ENCODE data around the gene ZNF329. TPM values are rescaled to one million over a fixed set of nuclear protein-coding genes. Genes with fewer than 3 reads are reported as not detected.

ZNF329 gene
- total and polyA plus RNA-seq, 11 donors, result 2.4 to 10.9 (median 9.0) TPM

DNA sequence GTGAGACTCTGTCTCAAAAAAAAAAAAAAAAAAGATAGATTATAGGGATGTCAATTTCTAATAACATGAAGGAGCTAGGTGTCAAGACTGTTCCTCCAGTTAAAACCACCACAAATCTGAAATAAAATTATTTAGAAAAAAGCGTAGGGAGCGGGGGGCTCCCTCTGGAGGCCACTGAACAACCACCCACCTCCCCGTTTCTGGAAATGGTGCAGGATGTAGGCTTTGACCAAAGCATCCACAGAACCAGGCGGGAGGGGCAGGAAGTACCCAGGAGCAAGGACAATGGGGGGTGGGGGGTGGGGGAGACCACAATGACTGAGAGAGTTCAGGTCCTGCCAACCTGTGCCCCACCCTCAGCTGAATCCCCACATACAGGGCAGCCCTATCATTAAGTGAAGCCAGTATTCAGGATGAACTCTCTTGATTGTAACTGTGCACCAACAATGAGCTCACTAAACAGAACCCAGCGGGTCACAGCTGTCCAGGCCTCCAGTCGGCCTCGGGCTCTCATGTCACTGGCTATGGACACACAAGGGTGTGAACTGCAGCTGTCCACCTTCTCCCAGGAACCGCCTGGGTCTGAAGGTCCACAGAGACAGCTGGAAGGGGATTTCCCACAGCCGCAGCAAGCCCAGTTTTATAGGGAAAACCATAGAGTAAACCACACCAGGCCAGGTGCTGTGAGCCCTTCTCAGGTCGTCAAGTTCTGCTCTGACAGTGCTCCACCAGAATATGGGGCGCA lies 59.2 kb downstream of the ZNF329 start:
- 81 to 85% (median 81%) methylated on average over 10 to 11 of the region's 11 CpGs for WGBS, 4 donors
- TF ChIP-seq, protein P1, sequence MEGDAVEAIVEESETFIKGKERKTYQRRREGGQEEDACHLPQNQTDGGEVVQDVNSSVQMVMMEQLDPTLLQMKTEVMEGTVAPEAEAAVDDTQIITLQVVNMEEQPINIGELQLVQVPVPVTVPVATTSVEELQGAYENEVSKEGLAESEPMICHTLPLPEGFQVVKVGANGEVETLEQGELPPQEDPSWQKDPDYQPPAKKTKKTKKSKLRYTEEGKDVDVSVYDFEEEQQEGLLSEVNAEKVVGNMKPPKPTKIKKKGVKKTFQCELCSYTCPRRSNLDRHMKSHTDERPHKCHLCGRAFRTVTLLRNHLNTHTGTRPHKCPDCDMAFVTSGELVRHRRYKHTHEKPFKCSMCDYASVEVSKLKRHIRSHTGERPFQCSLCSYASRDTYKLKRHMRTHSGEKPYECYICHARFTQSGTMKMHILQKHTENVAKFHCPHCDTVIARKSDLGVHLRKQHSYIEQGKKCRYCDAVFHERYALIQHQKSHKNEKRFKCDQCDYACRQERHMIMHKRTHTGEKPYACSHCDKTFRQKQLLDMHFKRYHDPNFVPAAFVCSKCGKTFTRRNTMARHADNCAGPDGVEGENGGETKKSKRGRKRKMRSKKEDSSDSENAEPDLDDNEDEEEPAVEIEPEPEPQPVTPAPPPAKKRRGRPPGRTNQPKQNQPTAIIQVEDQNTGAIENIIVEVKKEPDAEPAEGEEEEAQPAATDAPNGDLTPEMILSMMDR (IDR thresholded peaks at IDR 0.05), result no peak
- TF ChIP-seq POLR2A (IDR thresholded peaks at IDR 0.05), result no peak
- peak in 1 of 4 donors; percentile 13 for ATAC-seq
- no peak for DNase-seq
- Histone ChIP-seq H3K4me1 (peaks cover 0 to 7% (median 0%) of the 10 kb centered on the region in 12 donors), H3K27ac (no peak overlapping the region), H3K36me3 (peaks cover 0 to 46% (median 15%) of the 10 kb centered on the region in 9 donors), H3K27me3 (no peaks in the 10 kb centered on the region), H3K9me3 (peaks cover 0 to 54% (median 0%) of the 10 kb centered on the region in 12 donors), H3K4me3 (no peak overlapping the region)
- intact Hi-C loops (cut with DNase I), result loop anchor here in 1 of 10 donors (10.0 kb wide), 1 partner anchor 57 kb away; the partner anchor contains the start of gene ZSCAN1

DNA sequence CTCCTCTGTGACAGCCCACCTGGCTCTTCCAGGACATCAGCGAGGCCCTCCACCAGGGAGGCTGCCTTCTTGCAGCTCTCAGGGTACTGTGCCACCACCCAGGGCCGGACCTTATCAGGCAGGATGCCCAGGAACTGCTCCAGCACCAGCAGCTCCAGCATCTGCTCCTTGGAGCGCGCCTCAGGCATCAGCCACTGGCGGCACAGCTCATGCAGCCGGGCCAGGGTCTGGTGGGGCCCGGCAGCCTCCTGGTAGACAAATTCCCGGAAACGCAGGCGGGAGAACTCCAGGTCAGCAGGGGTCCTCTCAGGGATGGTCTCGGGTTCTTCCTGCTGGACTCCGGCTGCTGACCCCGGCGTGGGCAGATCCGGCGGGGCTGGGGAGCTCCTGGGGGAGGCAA lies 60.7 kb downstream of the ZNF329 start:
- Histone ChIP-seq H3K27ac (no peak overlapping the region), H3K36me3 (peaks cover 5 to 55% (median 30%) of the 10 kb centered on the region in 9 donors), H3K4me3 (no peak overlapping the region), H3K27me3 (no peaks in the 10 kb centered on the region), H3K9me3 (peaks cover 0 to 65% (median 7%) of the 10 kb centered on the region in 12 donors), H3K4me1 (no peaks in the 10 kb centered on the region)
- WGBS, 4 donors, result 95 to 98% (median 96%) methylated on average over 9 to 16 of the region's 16 CpGs
- no peak for ATAC-seq
- intact Hi-C loops (cut with DNase I), result loop anchor here in 1 of 10 donors (10.0 kb wide), 1 partner anchor 55 kb away; the partner anchor contains the start of gene ZSCAN1
- TF ChIP-seq, protein P1 (IDR thresholded peaks at IDR 0.05), result no peak
- TF ChIP-seq POLR2A (IDR thresholded peaks at IDR 0.05), result no peak
- DNase-seq, result no peak

DNA sequence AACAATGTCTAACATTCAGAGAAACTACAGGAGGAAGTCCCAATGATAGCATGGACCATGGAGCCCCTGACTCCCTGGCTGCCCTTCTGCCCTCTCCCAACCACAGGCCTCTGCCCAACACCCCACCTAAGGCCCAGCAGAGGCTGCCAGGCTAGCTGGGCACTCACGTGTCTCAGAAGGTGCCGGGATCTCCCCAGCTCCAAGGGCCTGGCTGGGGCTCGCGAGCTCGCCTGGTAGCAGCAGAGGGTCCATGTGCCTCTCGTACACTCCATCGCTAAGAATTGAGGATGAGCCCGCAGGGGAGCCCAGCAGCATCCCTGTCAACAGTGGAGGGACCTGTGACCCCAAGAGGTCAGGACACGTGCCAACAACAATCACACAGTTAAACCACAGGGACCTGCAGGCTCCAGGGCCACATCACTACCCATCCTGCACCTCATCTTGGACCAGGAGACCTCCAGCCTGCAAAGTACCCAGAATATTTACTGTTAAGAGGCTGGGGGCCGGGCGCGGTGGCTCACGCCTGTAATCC lies 62.0 kb downstream of the ZNF329 start:
- H3K36me3 ChIP-seq, result peaks cover 5 to 67% (median 35%) of the 10 kb centered on the region in 9 donors

More for the DNA sequence above, 62.0 kb downstream of the ZNF329 start:
- Histone ChIP-seq H3K4me3 (no peak overlapping the region), H3K4me1 (no peaks in the 10 kb centered on the region), H3K27me3 (no peaks in the 10 kb centered on the region), H3K9me3 (peaks cover 0 to 65% (median 16%) of the 10 kb centered on the region in 12 donors), H3K27ac (no peak overlapping the region)
- intact Hi-C loops (cut with DNase I), result no loop called here
- ATAC-seq, result no peak
- no peak for DNase-seq
- TF ChIP-seq, protein P1 (IDR thresholded peaks at IDR 0.05), result no peak
- no peak for TF ChIP-seq POLR2A (IDR thresholded peaks at IDR 0.05)
- 92 to 98% (median 95%) methylated on average over 13 of the region's 13 CpGs for WGBS, 4 donors

All from heart left ventricle (tissue), 16 donors.